ENCODE results near the gene ARHGEF7. TPM values are rescaled to one million over a fixed set of nuclear protein-coding genes. Genes with fewer than 3 reads are reported as not detected.

Gene ARHGEF7
- total RNA-seq, 1 donor from 2014 or later: 73.7 TPM

GRCh38 chr13:111326621-111326965, 211.5 kb downstream of the ARHGEF7 start:
- no peaks in the 10 kb centered on the region for H4K20me1 ChIP-seq (ENCODE audit: insufficient read depth, low read length)
- H3K4me2 ChIP-seq (ENCODE audit: low read length): no peak overlapping the region
- no peaks in the 10 kb centered on the region for H3K9me3 ChIP-seq (ENCODE audit: insufficient read depth, low read depth, low read length)
- no peak overlapping the region for H3K4me3 ChIP-seq (ENCODE audit: insufficient read depth, low read depth, low read length)
- no peaks in the 10 kb centered on the region for H3K4me1 ChIP-seq (ENCODE audit: insufficient read depth, low read length)
- DNase-seq (ENCODE audit: low read depth): no peak
- no peaks in the 10 kb centered on the region for H3K36me3 ChIP-seq (ENCODE audit: insufficient read depth, low read length)
- Mint-ChIP-seq H3K4me3 (ENCODE audit: unreplicated experiment) (no peak overlapping the region), H3K27me3 (ENCODE audit: low read depth, unreplicated experiment) (peaks cover 17% of the 10 kb centered on the region), H3K4me1 (ENCODE audit: low read depth, unreplicated experiment) (no peaks in the 10 kb centered on the region), H3K27ac (ENCODE audit: unreplicated experiment) (no peak overlapping the region), H3K36me3 (ENCODE audit: low read depth, unreplicated experiment) (peaks cover 17% of the 10 kb centered on the region), H3K9me3 (ENCODE audit: unreplicated experiment) (no peaks in the 10 kb centered on the region)
- no peak for FAIRE-seq
- H3K79me2 ChIP-seq (ENCODE audit: insufficient read depth, low read length): no peaks in the 10 kb centered on the region
- no peak overlapping the region for H3K27ac ChIP-seq (ENCODE audit: low read depth, low read length)
- TF ChIP-seq EZH2 (IDR thresholded peaks at IDR 0.05; ENCODE audit: insufficient read depth, low read length) (no peak), CTCF (IDR thresholded peaks at IDR 0.05; ENCODE audit: insufficient read depth, low read depth, low read length) (no peak)
- H3K27me3 ChIP-seq (ENCODE audit: insufficient read depth, low read length): no peaks in the 10 kb centered on the region
- no peak overlapping the region for H2AFZ ChIP-seq (ENCODE audit: low read depth, low read length)
- H3K9ac ChIP-seq (ENCODE audit: low read length): no peak overlapping the region

GRCh38 chr13:111326981-111327642, 212.0 kb downstream of the ARHGEF7 start:
- no peak overlapping the region for H3K4me3 ChIP-seq (ENCODE audit: insufficient read depth, low read depth, low read length)
- H3K27ac ChIP-seq (ENCODE audit: low read depth, low read length): no peak overlapping the region
- DNase-seq (ENCODE audit: low read depth): no peak
- H3K9ac ChIP-seq (ENCODE audit: low read length): no peak overlapping the region
- no peak overlapping the region for H3K4me3 Mint-ChIP-seq (ENCODE audit: unreplicated experiment)
- TF ChIP-seq EZH2 (IDR thresholded peaks at IDR 0.05; ENCODE audit: insufficient read depth, low read length) (no peak), CTCF (IDR thresholded peaks at IDR 0.05; ENCODE audit: insufficient read depth, low read depth, low read length) (no peak)
- H3K79me2 ChIP-seq (ENCODE audit: insufficient read depth, low read length): no peaks in the 10 kb centered on the region
- peaks cover 17% of the 10 kb centered on the region for H3K36me3 Mint-ChIP-seq (ENCODE audit: low read depth, unreplicated experiment)
- no peaks in the 10 kb centered on the region for H3K4me1 Mint-ChIP-seq (ENCODE audit: low read depth, unreplicated experiment)
- H3K27me3 Mint-ChIP-seq (ENCODE audit: low read depth, unreplicated experiment): peaks cover 17% of the 10 kb centered on the region
- H3K36me3 ChIP-seq (ENCODE audit: insufficient read depth, low read length): no peaks in the 10 kb centered on the region
- H3K9me3 Mint-ChIP-seq (ENCODE audit: unreplicated experiment): no peaks in the 10 kb centered on the region
- no peak overlapping the region for H3K27ac Mint-ChIP-seq (ENCODE audit: unreplicated experiment)
- H3K4me2 ChIP-seq (ENCODE audit: low read length): no peak overlapping the region
- H3K27me3 ChIP-seq (ENCODE audit: insufficient read depth, low read length): no peaks in the 10 kb centered on the region
- H4K20me1 ChIP-seq (ENCODE audit: insufficient read depth, low read length): no peaks in the 10 kb centered on the region
- H3K4me1 ChIP-seq (ENCODE audit: insufficient read depth, low read length): no peaks in the 10 kb centered on the region
- H3K9me3 ChIP-seq (ENCODE audit: insufficient read depth, low read depth, low read length): no peaks in the 10 kb centered on the region
- no peak for FAIRE-seq
- H2AFZ ChIP-seq (ENCODE audit: low read depth, low read length): no peak overlapping the region
